GM12891 (cell line): ENCODE results near the gene CCDC144A.
"Not testable (repeated sequence)": the region's sequence is repeated elsewhere in the genome, so short reads cannot be mapped to it uniquely, and the experiment has no call there.

ENCODE experiments used
- POLR2A ChIP-seq: IDR thresholded peaks from 2 replicates; pipeline ENCODE4 v1.6.1; 2011; ENCODE audit warnings: low read depth, low read length, control low read depth
- POLR2AphosphoS5 ChIP-seq: IDR thresholded peaks from 2 replicates; pipeline ENCODE4 v1.6.1; 2011; ENCODE audit warnings: low read depth, low read length, control low read depth
- TAF1 ChIP-seq: IDR thresholded peaks from 2 replicates; pipeline ENCODE4 v1.6.1; 2011; ENCODE audit warnings: low read depth, low read length, control low read depth

DNA sequence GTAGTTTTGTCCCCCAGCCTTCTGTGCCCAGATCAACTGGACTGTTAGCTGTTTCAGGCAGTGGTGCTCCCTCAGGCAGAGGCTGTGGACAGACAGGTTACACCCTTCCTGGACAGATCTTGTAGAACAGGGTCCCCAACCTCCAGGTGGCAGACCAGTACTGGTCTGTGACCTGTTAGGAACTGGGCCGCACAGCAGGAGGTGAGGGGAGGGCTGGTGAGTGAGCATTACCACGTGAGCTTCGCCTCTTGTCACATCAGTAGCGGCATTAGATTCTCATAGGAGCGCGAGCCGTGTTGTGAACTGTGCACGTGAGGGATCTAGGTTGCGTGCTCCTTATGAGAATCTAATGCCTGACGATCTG, 61.9 kb downstream of the CCDC144A start:
- TF ChIP-seq POLR2A, POLR2AphosphoS5, TAF1: not testable (repeated sequence)
